DND-41 (cell line): ENCODE measurements around the gene HDLBP.

Experiments used
- ATAC-seq: fragments of 200-7000 bp; cut with Tn5 transposase; 3 replicates; pipeline ENCODE4 v1.9.1; 2021; ENCODE audit warnings: low read depth; ENCODE audit not compliant: insufficient read depth
- DNase-seq: peaks from one replicate; pipeline ENCODE4 v3.0.0-alpha.2; 2020
- H2AFZ ChIP-seq: 2 replicates; pipeline ENCODE4 v1.6.0; 2012; ENCODE audit warnings: low read depth, low read length
- H3K27ac ChIP-seq: 2 replicates; pipeline ENCODE4 v1.5.1; 2012; ENCODE audit warnings: low read length, inconsistent platforms
- H3K27me3 ChIP-seq: fragments of 200-600 bp; sonication (generic); 2 replicates; pipeline ENCODE4 v1.6.0; 2012; ENCODE audit warnings: low read length, mild to moderate bottlenecking, inconsistent platforms; ENCODE audit not compliant: insufficient read depth, poor library complexity
- H3K36me3 ChIP-seq: 2 replicates; pipeline ENCODE4 v1.5.1; 2012; ENCODE audit warnings: low read length, inconsistent platforms; ENCODE audit not compliant: insufficient read depth
- H3K4me1 ChIP-seq: 2 replicates; pipeline ENCODE4 v1.5.1; 2012; ENCODE audit warnings: mild to moderate bottlenecking, low read length; ENCODE audit not compliant: insufficient read depth
- H3K4me2 ChIP-seq: 2 replicates; pipeline ENCODE4 v1.6.0; 2012; ENCODE audit warnings: mild to moderate bottlenecking, moderate library complexity, low read length, inconsistent platforms; ENCODE audit not compliant: insufficient read depth
- H3K4me3 ChIP-seq, 2 experiments: fragments of 200-600 bp in 1 of 2; shearing (Covaris generic) in 1 of 2; 2 replicates each; pipeline ENCODE4 v1.5.1; 2012 to 2016; ENCODE audit warnings: inconsistent platforms in 2 of 2, low read length in 2 of 2, mild to moderate bottlenecking in 2 of 2, low read depth in 1 of 2, moderate library complexity in 1 of 2
- H3K79me2 ChIP-seq: 2 replicates; pipeline ENCODE4 v1.6.0; 2012; ENCODE audit warnings: low read length, inconsistent platforms; ENCODE audit not compliant: insufficient read depth
- H3K9ac ChIP-seq: 2 replicates; pipeline ENCODE4 v1.6.0; 2012; ENCODE audit warnings: low read depth, mild to moderate bottlenecking, inconsistent platforms, low read length, moderate library complexity
- H3K9me3 ChIP-seq: 2 replicates; pipeline ENCODE4 v1.5.1; 2012; ENCODE audit warnings: low read length, moderate library complexity, mild to moderate bottlenecking, inconsistent platforms; ENCODE audit not compliant: insufficient read depth, severe bottlenecking
- H4K20me1 ChIP-seq: 2 replicates; pipeline ENCODE4 v1.6.0; 2012; ENCODE audit warnings: low read length; ENCODE audit not compliant: insufficient read depth
- CTCF ChIP-seq: IDR thresholded peaks from 2 replicates; pipeline ENCODE4 v1.5.1; 2012; ENCODE audit warnings: borderline replicate concordance, low read length, moderate library complexity, mild to moderate bottlenecking; ENCODE audit not compliant: poor library complexity, severe bottlenecking; ENCODE audit errors: extremely low read depth
- EZH2 ChIP-seq: IDR thresholded peaks from 3 replicates; pipeline ENCODE4 v1.6.1; 2012; ENCODE audit warnings: borderline replicate concordance, low read depth, mild to moderate bottlenecking, moderate library complexity, low read length, inconsistent platforms; ENCODE audit not compliant: severe bottlenecking

HDLBP gene

GRCh38 chr2:241288324-241288888 is 27.1 kb downstream of the HDLBP start:
- no peak for DNase-seq
- H3K79me2 ChIP-seq: peaks cover 98% of the 10 kb centered on the region

GRCh38 chr2:241286348-241287090 is 29.0 kb downstream of the HDLBP start:
- no peak overlapping the region for H3K4me2 ChIP-seq
- no peak for ATAC-seq
- H3K4me1 ChIP-seq: peaks cover 4% of the 10 kb centered on the region; the same call in 1 of the 2 replicates
- no peak overlapping the region for H3K4me3 ChIP-seq
- H3K9me3 ChIP-seq: no peaks in the 10 kb centered on the region
- no peak for DNase-seq
- H3K27ac ChIP-seq: no peak overlapping the region
- H4K20me1 ChIP-seq: peaks cover 67% of the 10 kb centered on the region; the same call in 1 of the 2 replicates
- TF ChIP-seq CTCF (no peak), EZH2 (no peak)
- peaks cover 98% of the 10 kb centered on the region for H3K79me2 ChIP-seq
- H3K9ac ChIP-seq: no peak overlapping the region
- peaks cover 18% of the 10 kb centered on the region; the same call in 1 of the 2 replicates for H3K36me3 ChIP-seq
- no peak overlapping the region for H2AFZ ChIP-seq
- no peaks in the 10 kb centered on the region for H3K27me3 ChIP-seq

More at GRCh38 chr2:241288324-241288888, 27.1 kb downstream of the HDLBP start:
- Histone ChIP-seq H2AFZ (no peak overlapping the region), H3K4me1 (no peaks in the 10 kb centered on the region), H3K36me3 (peaks cover 18% of the 10 kb centered on the region), H3K27me3 (no peaks in the 10 kb centered on the region), H3K9ac (no peak overlapping the region), H4K20me1 (peaks cover 70% of the 10 kb centered on the region), H3K9me3 (no peaks in the 10 kb centered on the region), H3K27ac (no peak overlapping the region), H3K4me3 (no peak overlapping the region), H3K4me2 (no peak overlapping the region)
- TF ChIP-seq EZH2 (no peak), CTCF (no peak)
- ATAC-seq: no peak

GRCh38 chr2:241285596-241285995 is 29.9 kb downstream of the HDLBP start:
- no peaks in the 10 kb centered on the region for H3K27me3 ChIP-seq

More at GRCh38 chr2:241285596-241285995, 29.9 kb downstream of the HDLBP start:
- ATAC-seq: no peak
- H4K20me1 ChIP-seq: peaks cover 63% of the 10 kb centered on the region; the same call in 1 of the 2 replicates
- DNase-seq: no peak
- H3K4me1 ChIP-seq: peaks cover 4% of the 10 kb centered on the region; the same call in 1 of the 2 replicates
- H3K4me3 ChIP-seq: no peak overlapping the region
- no peak overlapping the region for H3K4me2 ChIP-seq
- no peak for TF ChIP-seq EZH2
- no peak for TF ChIP-seq CTCF
- no peak overlapping the region for H3K27ac ChIP-seq
- peaks cover 98% of the 10 kb centered on the region for H3K79me2 ChIP-seq
- no peak overlapping the region for H2AFZ ChIP-seq
- H3K9ac ChIP-seq: no peak overlapping the region
- no peaks in the 10 kb centered on the region for H3K9me3 ChIP-seq
- peaks cover 18% of the 10 kb centered on the region; the same call in 1 of the 2 replicates for H3K36me3 ChIP-seq
